DMS79 (cell line): ENCODE results near the gene MXD4.
A peak's percentile ranks its signal among the peaks of the same experiment; 100 is the strongest.

Experiments used
- DNase-seq: peaks from one replicate; lab custom pipeline; 2025; lab: John Stamatoyannopoulos, UW

The MXD4 gene

GRCh38 chr4:2262145-2262943 is 435 bp upstream of the MXD4 start:
- DNase-seq: peak; percentile 82

DNA sequence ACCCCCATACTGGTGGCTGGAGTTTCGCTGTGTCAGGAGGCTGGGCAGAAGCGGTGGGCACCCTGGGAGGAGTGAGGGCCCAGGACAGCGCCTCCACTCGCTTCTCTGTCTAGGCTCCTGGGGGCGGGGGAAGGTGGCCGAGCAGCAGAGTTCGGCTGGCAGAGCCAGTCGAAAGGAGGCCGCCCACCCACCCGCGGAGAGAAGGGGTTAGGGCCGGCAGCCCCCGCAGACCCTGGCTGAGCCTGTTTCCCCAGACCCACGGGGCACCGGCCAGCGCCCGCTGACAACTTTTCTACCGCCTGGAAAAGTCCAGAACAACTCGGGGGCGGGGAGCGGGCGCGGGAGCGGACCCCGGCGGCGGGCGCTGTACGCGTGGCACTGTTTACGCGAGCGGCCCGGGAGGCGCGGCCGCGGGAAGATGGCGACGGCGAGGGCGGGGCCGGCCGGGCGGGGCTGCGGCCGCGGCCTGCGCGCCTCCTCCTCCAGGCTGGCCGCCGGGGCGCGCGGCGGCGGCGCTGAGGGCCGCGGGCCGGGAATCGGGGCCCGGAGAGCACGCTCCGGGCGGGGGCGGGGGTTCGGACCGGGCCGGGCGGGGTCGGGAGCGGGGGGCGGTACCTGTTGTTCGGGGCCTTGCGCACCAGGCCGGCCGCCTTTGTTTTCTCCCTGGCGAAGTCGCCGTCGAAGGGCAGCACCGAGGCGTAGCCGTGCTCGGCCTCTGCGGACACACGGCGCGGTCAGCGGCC is 628 bp downstream of the MXD4 start:
- no peak for DNase-seq

DNA sequence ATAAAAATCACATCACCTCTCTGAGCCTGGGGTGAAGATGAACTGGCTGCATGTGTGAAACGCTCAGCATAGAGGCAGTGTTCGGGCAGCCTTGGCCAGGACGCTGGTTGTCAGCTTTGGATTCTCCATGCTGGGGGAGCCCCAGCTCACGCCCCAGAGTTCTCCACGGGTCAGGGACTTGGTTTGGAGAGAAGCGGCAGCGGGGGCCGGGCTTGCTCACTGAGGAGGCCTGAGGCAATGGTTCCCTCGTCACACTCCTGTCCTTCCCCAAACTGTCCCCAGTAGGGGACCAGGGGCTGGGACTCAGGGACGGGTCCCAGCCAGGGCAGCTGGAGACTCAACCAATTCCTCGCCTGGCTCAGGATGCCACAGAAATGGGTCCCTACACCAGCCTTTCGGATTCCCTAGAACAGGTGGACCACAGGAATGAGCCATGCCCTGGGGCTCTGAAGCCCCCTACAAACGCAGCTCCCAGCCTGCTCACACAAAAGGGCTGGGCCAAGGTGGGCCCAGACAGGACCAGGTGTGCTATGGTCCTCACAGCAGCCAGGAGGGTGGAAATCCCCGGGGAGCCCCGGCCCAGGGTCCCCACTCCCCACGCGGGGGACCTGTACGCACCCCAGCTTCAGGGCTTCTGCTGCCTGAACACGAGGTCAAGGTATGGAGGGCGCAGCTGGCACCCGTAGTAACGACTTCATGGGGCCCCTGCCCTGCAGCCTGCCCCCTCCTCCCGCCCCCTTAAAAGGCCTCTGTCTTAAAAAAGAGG is 1.4 kb downstream of the MXD4 start:
- DNase-seq: no peak

- no peak for DNase-seq
Measured at GRCh38 chr4:2259541-2260343, 2.2 kb downstream of the MXD4 start.

- DNase-seq: no peak
Measured at GRCh38 chr4:2259036-2259540, 2.8 kb downstream of the MXD4 start.

GRCh38 chr4:2258091-2259035 is 3.5 kb downstream of the MXD4 start:
- no peak for DNase-seq

GRCh38 chr4:2257361-2258081 is 4.4 kb downstream of the MXD4 start:
- no peak for DNase-seq

GRCh38 chr4:2256781-2257191 is 5.1 kb downstream of the MXD4 start:
- DNase-seq: no peak

- DNase-seq: no peak
Measured at GRCh38 chr4:2256156-2256731, 5.7 kb downstream of the MXD4 start.

DNA sequence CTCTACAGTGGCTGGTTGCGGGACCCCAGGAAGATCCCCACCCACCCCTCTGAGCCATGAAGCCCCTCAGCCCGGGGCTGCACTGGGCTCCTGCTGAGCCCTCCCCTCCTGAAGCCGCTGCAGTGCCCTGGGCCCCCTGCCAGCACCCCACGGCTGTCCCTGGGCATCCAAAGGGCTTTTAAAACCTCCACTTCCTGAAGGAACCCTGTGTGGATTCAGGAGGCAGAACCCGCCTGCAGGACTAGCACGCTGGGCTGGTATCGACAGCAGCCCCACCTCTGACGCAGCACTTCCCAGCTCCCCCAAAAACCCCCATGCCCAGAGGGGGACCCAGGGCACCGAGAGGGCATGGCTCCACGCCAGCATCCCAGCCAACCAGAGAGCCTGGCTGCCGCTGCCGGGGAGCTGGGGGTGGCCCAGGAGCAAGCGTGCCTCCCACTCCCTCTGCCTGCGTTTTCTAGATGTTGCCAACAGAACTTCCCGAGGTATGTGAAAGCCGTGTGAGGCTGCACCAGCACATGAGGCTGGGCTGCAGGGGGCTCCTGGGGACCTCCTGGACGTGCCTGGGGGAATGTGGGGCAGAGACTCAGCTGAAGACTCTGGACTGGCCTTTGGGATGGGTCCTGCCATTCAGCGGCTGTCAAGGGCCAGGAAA is 6.3 kb downstream of the MXD4 start:
- no peak for DNase-seq

- DNase-seq: no peak
Measured at GRCh38 chr4:2254665-2255500, 7.0 kb downstream of the MXD4 start.

DNA sequence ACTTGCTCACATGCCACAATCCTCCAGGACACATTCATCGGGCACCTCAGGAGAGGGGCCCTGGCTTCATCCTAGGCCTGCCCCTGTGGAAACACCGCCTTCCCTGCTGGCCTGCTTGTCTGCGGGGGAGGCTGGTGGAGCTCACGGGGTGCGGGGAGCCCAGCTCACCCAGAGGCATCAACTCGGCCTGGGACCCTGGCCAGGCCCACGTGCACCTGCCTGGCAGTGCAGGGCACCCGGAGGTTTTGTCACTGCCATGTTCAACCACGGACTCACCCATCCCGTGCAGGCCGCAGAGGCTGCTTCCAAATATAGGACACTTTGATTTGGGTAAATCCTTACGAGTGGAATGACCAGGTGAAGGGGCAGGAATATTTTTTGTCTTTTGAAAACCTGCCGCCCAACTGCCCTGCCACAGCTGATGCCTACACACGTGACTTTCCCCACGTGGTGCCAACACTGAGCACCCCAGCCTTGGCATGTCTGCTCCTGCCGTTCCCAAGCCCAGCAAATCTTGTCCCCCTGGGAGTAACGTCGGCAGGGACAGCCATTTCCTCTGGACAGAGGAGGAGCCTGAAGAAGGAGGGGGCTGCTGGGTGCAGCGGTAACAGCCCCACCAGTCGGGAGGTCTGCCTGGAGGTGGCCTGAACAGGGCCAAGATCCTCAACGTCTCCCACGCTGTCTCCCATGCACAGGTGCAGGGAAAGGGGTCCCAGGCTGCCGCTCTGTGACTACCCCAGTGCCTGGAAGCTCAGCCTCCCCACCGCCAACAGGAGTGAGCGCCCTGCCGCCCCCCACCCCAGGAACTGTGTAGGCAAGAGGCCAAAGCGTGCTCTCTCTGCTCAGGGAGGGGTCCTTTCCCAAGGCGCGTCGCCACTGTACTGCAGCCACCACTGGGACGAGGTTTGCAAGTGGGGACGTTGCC is 8.5 kb downstream of the MXD4 start:
- DNase-seq: no peak

- DNase-seq: no peak
Measured at GRCh38 chr4:2252530-2253091, 9.3 kb downstream of the MXD4 start.

DNA sequence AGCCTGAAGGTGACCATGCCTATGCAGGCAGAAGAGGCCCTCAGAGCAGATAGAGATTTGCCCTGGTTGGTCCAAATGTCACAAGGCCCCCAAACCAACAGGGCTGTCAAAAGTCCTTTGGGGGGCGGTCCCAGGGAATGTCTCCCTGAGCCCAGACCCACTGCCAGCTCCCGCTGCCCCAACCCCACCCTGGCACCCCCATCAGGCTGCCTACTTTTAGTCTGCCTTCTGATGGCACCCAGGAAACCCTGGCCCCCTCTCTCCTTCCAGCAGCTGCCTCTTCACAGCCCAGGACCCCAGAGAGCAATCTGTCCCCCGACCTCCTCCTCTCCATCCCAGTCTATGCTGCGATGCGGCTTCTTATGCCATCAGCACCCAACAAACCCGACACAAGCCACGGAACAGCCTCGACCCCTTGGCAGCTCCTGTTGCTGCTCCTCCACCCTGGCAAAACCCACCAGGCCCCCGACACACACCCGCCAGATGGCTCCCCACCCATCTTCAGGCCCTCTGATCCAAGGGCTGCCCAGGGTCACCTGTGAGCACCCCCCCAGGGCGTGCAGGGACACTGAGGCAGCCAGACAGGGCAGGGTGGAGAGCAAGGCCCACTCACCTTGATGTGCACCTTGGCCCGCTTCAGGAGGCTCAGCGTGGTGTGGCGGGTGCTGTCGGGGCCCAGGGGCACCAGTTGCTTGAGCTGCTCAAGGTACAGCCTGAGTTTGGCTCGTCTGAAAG is 9.9 kb downstream of the MXD4 start:
- no peak for DNase-seq

DNA sequence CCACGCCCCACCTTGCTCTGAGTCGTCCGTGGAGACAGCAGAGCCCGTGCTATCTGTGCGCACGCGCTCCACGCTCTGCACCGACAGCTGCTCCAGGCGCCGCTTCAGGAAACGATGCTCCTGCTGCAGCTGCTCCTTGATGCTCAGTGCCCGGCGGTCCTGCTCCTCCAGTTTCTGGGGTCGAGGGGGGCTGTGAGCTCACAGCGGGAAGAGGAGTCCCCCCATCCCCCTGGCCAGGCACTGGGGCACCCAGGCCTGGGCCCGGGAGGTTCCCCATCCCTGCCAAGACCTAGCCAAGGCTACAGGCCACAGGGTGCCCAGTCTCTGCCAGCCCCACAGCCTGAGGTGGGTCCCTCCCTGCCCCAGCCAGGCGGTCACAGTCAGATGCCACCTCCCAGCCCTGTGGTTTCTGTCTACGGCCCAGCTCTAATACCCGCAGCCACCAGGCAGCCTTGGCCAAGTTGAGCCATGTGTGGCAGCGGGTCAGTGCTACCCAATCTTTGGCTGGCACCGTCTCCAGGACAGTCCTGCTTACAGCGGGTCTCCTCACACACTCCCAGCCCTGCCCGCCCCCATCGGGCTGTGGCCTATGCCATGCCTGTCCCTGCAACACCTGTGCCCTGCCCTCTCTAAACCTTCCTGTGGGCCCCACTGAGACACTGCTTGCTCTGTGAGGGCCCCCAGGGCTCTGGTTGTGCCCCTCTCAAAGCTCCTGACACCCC is 10.7 kb downstream of the MXD4 start:
- DNase-seq: no peak
